ENCODE results near the gene GUCY1A1. TPM values are rescaled to one million over a fixed set of nuclear protein-coding genes. Genes with fewer than 3 reads are reported as not detected.
A peak's percentile ranks its signal among the peaks of the same experiment; 100 is the strongest.

Gene GUCY1A1, protein sequence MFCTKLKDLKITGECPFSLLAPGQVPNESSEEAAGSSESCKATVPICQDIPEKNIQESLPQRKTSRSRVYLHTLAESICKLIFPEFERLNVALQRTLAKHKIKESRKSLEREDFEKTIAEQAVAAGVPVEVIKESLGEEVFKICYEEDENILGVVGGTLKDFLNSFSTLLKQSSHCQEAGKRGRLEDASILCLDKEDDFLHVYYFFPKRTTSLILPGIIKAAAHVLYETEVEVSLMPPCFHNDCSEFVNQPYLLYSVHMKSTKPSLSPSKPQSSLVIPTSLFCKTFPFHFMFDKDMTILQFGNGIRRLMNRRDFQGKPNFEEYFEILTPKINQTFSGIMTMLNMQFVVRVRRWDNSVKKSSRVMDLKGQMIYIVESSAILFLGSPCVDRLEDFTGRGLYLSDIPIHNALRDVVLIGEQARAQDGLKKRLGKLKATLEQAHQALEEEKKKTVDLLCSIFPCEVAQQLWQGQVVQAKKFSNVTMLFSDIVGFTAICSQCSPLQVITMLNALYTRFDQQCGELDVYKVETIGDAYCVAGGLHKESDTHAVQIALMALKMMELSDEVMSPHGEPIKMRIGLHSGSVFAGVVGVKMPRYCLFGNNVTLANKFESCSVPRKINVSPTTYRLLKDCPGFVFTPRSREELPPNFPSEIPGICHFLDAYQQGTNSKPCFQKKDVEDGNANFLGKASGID
- not detected for total RNA-seq

DNA sequence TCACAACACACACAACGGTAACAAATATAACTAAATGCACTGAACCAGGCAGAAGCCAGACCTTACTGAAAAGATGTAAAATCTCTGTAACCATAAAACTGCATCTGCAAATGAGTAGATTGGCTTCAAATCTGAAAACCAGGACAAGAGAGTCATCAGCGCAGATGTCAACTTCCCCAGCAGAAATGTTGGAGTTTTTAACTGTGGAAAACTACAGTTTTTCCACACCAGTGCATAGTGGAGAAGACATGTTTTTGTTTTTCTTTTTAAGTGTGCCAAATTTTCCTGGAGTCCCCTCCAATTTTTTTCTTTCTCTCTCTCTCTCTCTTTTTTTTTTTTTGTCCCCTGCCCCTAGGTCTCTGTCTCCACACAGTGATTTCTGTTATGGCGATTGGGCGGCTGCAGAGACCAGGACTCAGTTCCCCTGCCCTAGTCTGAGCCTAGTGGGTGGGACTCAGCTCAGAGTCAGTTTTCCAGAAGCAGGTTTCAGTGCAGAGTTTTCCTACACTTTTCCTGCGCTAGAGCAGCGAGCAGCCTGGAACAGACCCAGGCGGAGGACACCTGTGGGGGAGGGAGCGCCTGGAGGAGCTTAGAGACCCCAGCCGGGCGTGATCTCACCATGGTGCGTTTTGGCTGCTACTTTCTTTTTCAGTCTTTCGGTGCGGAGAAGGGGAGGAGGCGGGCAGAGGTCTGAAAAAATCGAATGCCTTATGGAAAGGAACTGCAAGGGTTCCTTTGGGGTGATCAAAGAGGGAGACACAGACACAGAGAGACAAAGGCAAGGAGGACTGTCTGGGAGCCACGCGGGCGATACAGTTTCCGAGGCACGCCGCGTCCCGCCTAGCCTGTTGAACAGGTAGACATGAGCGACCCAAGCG lies at the start of gene GUCY1A1:
Gene GUCY1A1 (plus strand): TSS at position 505 of the 878 bp plus-strand sequence. CDS start 30,020 bp downstream, outside the sequence.
- ATAC-seq (peak; percentile 47), DNase-seq (no peak)
- no peaks in the 10 kb centered on the region for H3K9me3 Mint-ChIP-seq (ENCODE audit: low read depth)
- CTCF ChIA-PET: interaction anchor here (0.7 kb wide), 1 partner anchor 287 kb away, joined by 3 read pairs; the partner anchor contains the start of gene CTSO
- H3K4me1 Mint-ChIP-seq: peaks cover 15% of the 10 kb centered on the region
- H3K27me3 Mint-ChIP-seq: peaks cover 60% of the 10 kb centered on the region
- peak within 1 kb of the TSS; percentile 67 for H3K4me3 Mint-ChIP-seq
- POLR2A ChIA-PET: no interaction called here
- H3K36me3 Mint-ChIP-seq (ENCODE audit: low read depth): no peaks in the 10 kb centered on the region
- intact Hi-C loops (cut with DNase I, micrococcal nuclease): loop anchor here in 1 of 2 experiments (1.0 kb wide), 1 partner anchor 93 kb away; the partner anchor contains the start of gene GUCY1B1
- no peak within 1 kb of the TSS for H3K27ac Mint-ChIP-seq

DNA sequence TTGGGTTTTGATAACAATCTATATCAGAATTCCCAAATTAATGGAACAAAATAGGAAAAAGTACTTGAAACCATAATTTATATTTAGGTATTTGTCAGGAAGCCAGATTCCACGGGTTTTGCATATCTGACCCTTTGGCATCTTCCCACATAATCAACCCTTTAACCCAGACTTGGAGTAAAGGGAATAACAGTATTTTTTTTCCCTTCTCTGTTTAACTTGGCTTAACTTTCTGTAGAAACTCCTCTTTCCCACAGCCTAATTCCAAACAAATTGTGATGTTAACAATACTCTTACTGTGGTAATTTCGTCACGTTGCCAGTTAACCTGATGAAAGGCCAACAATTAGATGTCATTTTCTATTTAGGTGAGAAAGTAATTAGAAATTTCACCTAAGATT lies 49.4 kb upstream of the GUCY1A1 start:
- peaks cover under 1% of the 10 kb centered on the region for H3K27me3 Mint-ChIP-seq
- H3K9me3 Mint-ChIP-seq (ENCODE audit: low read depth): no peaks in the 10 kb centered on the region
- no peak for DNase-seq
- ATAC-seq: no peak
- ChIA-PET POLR2A (no interaction called here), CTCF (no interaction called here)
- no peak overlapping the region for H3K27ac Mint-ChIP-seq
- H3K36me3 Mint-ChIP-seq (ENCODE audit: low read depth): no peaks in the 10 kb centered on the region
- intact Hi-C loops (cut with DNase I, micrococcal nuclease): no loop called here
- H3K4me1 Mint-ChIP-seq: peaks cover 3% of the 10 kb centered on the region
- no peak overlapping the region for H3K4me3 Mint-ChIP-seq

DNA sequence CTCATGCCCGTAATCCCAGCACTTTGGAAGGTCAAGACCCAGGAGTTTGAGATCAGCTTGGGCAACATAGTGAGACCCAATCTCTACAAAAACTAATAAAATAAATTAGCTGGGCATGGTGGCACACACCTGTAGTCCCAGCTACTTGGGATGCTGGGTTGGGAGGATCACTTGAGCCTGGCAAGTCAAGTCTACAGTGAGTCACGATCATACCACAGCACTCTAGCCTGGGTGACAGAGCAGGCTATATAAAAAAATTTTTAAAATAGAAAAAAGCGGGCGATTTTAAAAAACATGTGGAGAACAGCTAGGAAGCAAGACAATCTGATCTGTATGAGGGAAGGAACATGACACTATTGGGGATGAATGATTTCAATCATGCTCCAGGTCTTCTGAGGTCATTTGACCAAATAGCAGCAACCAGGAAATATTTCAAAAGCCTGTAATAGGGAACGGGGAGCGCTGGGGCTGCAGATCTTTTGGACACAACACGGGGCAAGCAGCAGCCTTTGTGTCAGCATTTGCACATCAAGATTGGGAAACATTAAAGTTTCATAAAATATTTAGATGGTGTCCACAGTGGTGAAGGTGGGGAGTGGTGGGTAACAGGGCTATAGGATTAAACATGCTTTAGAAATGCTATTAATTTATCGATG lies 48.3 kb upstream of the GUCY1A1 start:
- peaks cover 3% of the 10 kb centered on the region for H3K4me1 Mint-ChIP-seq
- H3K27me3 Mint-ChIP-seq: no peaks in the 10 kb centered on the region
- DNase-seq (no peak), ATAC-seq (no peak)
- H3K9me3 Mint-ChIP-seq (ENCODE audit: low read depth): no peaks in the 10 kb centered on the region
- CTCF ChIA-PET: interaction anchor here (0.7 kb wide), 1 partner anchor 11 kb away, joined by 3 read pairs; no protein-coding TSS in a partner anchor
- no peak overlapping the region for H3K27ac Mint-ChIP-seq
- intact Hi-C loops (cut with DNase I, micrococcal nuclease): no loop called here
- POLR2A ChIA-PET: no interaction called here
- H3K36me3 Mint-ChIP-seq (ENCODE audit: low read depth): no peaks in the 10 kb centered on the region
- H3K4me3 Mint-ChIP-seq: no peak overlapping the region

DNA sequence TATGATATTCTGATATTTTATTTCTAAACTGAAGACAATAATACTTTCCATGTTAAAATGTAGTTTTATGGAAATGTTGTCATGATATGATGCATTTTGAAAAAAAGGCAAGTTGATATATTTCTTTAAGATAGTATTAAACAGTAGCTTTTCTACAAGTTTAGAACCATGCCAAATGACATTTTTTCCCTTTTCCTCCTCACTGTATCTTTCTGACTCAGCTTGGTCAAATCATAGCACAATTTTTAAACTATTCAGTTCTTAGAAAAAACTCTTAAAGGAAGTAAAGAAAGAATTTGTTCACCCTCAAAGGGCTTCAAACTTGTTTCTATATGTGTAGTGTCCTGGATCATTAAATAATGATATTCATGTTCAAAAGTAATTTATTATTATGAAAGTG lies 46.0 kb upstream of the GUCY1A1 start:
- Mint-ChIP-seq H3K36me3 (ENCODE audit: low read depth) (no peaks in the 10 kb centered on the region), H3K4me3 (no peak overlapping the region), H3K27ac (no peak overlapping the region), H3K4me1 (no peaks in the 10 kb centered on the region), H3K9me3 (ENCODE audit: low read depth) (no peaks in the 10 kb centered on the region), H3K27me3 (no peaks in the 10 kb centered on the region)
- ATAC-seq: no peak
- DNase-seq: no peak
- ChIA-PET CTCF (no interaction called here), POLR2A (no interaction called here)
- intact Hi-C loops (cut with DNase I, micrococcal nuclease): no loop called here

DNA sequence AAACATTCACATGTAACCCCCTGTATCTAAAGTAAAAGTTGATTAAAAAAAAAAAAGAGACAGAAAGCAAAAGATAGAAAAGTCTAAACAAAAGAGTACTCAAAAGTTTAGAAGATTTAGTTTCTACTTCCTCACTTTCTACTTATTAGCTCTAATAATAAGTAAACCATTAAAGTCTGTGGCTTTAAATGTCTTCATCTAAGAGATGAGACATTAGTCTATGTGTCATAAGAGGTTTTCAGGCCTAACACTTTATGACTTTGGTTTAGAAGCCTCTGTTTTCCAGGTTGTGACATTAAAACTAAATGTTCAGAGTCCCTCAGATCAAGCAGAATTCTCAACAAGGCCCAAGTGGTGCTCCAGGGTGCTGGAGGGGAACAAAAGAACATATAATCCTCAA lies 42.2 kb upstream of the GUCY1A1 start:
- Mint-ChIP-seq H3K4me3 (no peak overlapping the region), H3K27ac (no peak overlapping the region), H3K9me3 (ENCODE audit: low read depth) (peaks cover 2% of the 10 kb centered on the region), H3K27me3 (no peaks in the 10 kb centered on the region), H3K4me1 (peaks cover 13% of the 10 kb centered on the region), H3K36me3 (ENCODE audit: low read depth) (no peaks in the 10 kb centered on the region)
- DNase-seq (no peak), ATAC-seq (no peak)
- CTCF ChIA-PET: no interaction called here
- POLR2A ChIA-PET: no interaction called here
- intact Hi-C loops (cut with DNase I, micrococcal nuclease): no loop called here

DNA sequence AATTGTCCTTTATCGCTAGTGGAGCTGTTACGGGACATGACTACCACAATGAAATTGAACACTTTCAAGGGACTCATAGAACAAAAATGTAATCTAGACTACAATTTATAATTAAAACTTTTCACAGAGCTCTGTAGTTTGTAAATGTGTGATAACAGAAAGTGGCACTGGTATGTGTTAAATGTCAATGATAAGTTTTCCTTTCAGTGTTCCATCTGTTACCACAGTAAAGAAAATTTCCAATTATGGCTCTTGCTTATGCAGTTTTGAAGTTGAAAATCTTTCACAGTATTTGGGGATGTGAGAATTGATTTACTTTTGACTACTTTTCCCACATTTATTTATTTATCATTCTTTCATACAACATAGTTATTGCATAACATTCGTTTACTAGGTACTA lies 40.1 kb upstream of the GUCY1A1 start:
- Mint-ChIP-seq H3K9me3 (ENCODE audit: low read depth) (peaks cover 2% of the 10 kb centered on the region), H3K27ac (no peak overlapping the region), H3K36me3 (ENCODE audit: low read depth) (no peaks in the 10 kb centered on the region), H3K4me3 (no peak overlapping the region), H3K27me3 (no peaks in the 10 kb centered on the region), H3K4me1 (peaks cover 20% of the 10 kb centered on the region)
- ChIA-PET CTCF (no interaction called here), POLR2A (no interaction called here)
- intact Hi-C loops (cut with DNase I, micrococcal nuclease): no loop called here
- DNase-seq (no peak), ATAC-seq (no peak)

DNA sequence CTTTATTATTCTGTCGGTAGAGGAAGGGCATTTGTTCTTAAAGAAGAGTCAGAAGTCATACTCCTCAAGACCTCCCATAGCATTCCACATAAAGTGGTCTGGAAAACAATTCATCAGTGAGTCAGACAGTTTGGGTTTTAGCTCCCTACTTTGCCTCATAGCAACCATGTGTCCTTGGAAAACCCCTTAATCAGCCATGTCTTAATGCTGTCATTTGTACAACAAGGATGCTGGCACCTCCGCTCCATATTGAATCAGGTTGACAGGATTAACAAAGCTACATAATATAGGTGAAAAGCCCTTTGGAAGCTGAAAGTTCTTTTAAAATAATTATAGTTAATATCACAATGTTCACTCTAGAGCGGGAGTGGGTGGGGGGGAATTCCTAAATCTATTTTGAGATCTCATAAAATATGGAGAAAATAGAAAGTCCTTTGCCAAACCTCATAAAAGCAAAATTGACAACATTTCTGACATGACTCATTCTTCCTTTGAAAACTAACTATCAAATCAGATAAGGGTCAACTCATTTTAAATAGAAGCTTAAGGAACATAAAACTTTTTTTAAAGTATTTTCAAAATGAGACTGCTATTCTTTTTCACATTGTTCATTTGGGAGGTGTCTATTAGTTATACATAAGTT lies 37.3 kb upstream of the GUCY1A1 start:
- peaks cover 2% of the 10 kb centered on the region for H3K9me3 Mint-ChIP-seq (ENCODE audit: low read depth)
- H3K27ac Mint-ChIP-seq: no peak overlapping the region
- POLR2A ChIA-PET: no interaction called here
- peaks cover 20% of the 10 kb centered on the region for H3K4me1 Mint-ChIP-seq
- CTCF ChIA-PET: interaction anchor here (1.0 kb wide), 1 partner anchor 19 kb away, joined by 4 read pairs; no protein-coding TSS in a partner anchor
- no peaks in the 10 kb centered on the region for H3K27me3 Mint-ChIP-seq
- DNase-seq (peak; percentile 11), ATAC-seq (peak; percentile 49)
- H3K36me3 Mint-ChIP-seq (ENCODE audit: low read depth): no peaks in the 10 kb centered on the region
- no peak overlapping the region for H3K4me3 Mint-ChIP-seq
- intact Hi-C loops (cut with DNase I, micrococcal nuclease): no loop called here

DNA sequence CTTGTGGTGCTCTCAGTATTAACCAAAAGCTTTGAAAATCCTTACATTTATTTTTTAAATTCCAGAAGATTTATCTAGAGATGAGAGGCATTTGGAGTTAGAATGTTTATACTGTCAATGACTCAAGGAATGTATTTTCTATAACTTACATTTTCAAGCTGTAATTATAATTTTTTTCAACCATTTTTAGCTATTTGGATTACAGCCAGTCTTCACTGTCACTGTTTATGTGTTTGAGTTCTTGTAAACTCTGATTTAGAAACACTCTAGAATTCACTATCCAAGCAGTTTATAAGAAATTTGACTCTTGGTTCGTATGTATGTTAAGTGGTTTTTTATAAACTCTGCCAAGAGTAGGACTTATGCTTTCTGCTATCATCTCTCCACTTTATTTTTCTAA lies 36.7 kb upstream of the GUCY1A1 start:
- Mint-ChIP-seq H3K27ac (peak overlapping the region; percentile 59), H3K9me3 (ENCODE audit: low read depth) (peaks cover 2% of the 10 kb centered on the region), H3K4me3 (no peak overlapping the region), H3K27me3 (peaks cover 2% of the 10 kb centered on the region), H3K36me3 (ENCODE audit: low read depth) (no peaks in the 10 kb centered on the region), H3K4me1 (peaks cover 20% of the 10 kb centered on the region)
- ChIA-PET POLR2A (no interaction called here), CTCF (interaction anchor here (1.0 kb wide), 1 partner anchor 18 kb away, joined by 4 read pairs; no protein-coding TSS in a partner anchor)
- ATAC-seq (no peak), DNase-seq (no peak)
- intact Hi-C loops (cut with DNase I, micrococcal nuclease): no loop called here

- ATAC-seq (no peak), DNase-seq (no peak)
- Mint-ChIP-seq H3K27ac (no peak overlapping the region), H3K9me3 (ENCODE audit: low read depth) (peaks cover 2% of the 10 kb centered on the region), H3K27me3 (peaks cover 5% of the 10 kb centered on the region), H3K4me1 (peaks cover 20% of the 10 kb centered on the region), H3K4me3 (no peak overlapping the region), H3K36me3 (ENCODE audit: low read depth) (no peaks in the 10 kb centered on the region)
- intact Hi-C loops (cut with DNase I, micrococcal nuclease): no loop called here
- ChIA-PET POLR2A (no interaction called here), CTCF (interaction anchor here (0.7 kb wide), 1 partner anchor 177 kb away, joined by 5 read pairs; no protein-coding TSS in a partner anchor)
Observed at GRCh38 chr4:155632310-155632840, 34.3 kb upstream of the GUCY1A1 start.

DNA sequence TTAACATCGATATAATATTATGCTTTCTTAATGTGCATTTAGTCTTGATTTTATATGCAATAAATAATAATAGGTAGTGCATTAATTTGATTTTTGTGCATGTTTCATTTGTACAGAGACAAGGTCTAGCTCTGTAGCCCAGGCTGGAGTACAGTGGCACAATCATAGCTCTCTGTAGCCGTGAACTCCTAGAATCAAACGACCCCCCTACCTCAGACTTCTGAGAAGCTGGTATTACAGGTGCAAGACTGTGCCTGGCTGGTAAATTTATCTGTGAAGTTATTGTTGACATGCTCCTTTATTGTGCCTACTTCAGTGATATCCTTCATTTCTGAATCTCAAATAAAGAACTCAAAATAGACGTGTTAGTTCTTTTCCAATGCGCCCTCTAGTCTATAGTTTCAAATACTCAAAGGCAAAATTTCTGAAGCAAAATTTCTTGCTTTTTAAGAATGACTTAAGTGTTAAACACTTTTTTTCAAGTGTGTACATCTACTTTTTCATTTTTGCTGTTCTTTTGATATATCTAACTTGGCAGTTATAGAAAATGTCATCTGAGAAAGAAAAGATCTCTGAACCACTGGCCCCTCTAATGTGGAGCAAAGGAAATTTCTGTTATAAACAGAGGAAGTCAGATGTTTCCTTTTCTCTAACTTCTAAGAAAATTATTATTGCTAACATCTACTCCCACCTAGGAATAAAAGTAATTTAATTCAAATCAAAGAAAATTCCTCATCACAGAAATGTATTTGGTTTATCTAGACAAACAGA lies 28.3 kb upstream of the GUCY1A1 start:
- Mint-ChIP-seq H3K27me3 (peaks cover 12% of the 10 kb centered on the region), H3K9me3 (ENCODE audit: low read depth) (no peaks in the 10 kb centered on the region), H3K36me3 (ENCODE audit: low read depth) (no peaks in the 10 kb centered on the region), H3K4me1 (peaks cover 20% of the 10 kb centered on the region), H3K27ac (no peak overlapping the region), H3K4me3 (no peak overlapping the region)
- intact Hi-C loops (cut with DNase I, micrococcal nuclease): no loop called here
- CTCF ChIA-PET: no interaction called here
- POLR2A ChIA-PET: no interaction called here
- ATAC-seq: no peak
- DNase-seq: no peak

All from activated CD4-positive, alpha-beta T cell treated with anti-CD3 and anti-CD28 coated beads for 36 hours (primary cell).